GM19328 (cell line): ENCODE results near the gene RNASE2.
"Not testable (repeated sequence)": the region's sequence is repeated elsewhere in the genome, so short reads cannot be mapped to it uniquely, and the experiment has no call there.

Experiments used
- ATAC-seq: cut with Tn5 transposase; IDR thresholded peaks from one replicate; pipeline ENCODE4 v1.9.1; 2021; ENCODE audit warnings: mild to moderate bottlenecking, moderate library complexity; ENCODE audit not compliant: unreplicated experiment

Gene RNASE2

GRCh38 chr14:20954736-20955537 is at the start of gene RNASE2:
Gene RNASE2, plus strand, starts transcription at chr14:20955487. Its CDS starts 285 bp downstream, at chr14:20955772.
- ATAC-seq: not testable (repeated sequence)

GRCh38 chr14:20905676-20906075 is 49.6 kb upstream of the RNASE2 start:
- ATAC-seq: no peak

- no peak for ATAC-seq
Observed at GRCh38 chr14:20907214-20907613, 48.1 kb upstream of the RNASE2 start.

- ATAC-seq: not testable (repeated sequence)
Observed at GRCh38 chr14:20910822-20911221, 44.5 kb upstream of the RNASE2 start.

GRCh38 chr14:20919038-20919756 is 36.1 kb upstream of the RNASE2 start:
- not testable (repeated sequence) for ATAC-seq

- ATAC-seq: not testable (repeated sequence)
Observed at GRCh38 chr14:20923766-20924297, 31.5 kb upstream of the RNASE2 start.

GRCh38 chr14:20934148-20934762 is 21.0 kb upstream of the RNASE2 start:
- no peak for ATAC-seq

GRCh38 chr14:20935303-20935984 is 19.8 kb upstream of the RNASE2 start:
- no peak for ATAC-seq

GRCh38 chr14:20945146-20945545 is 10.1 kb upstream of the RNASE2 start:
- not testable (repeated sequence) for ATAC-seq

- not testable (repeated sequence) for ATAC-seq
Observed at GRCh38 chr14:20946707-20947106, 8.6 kb upstream of the RNASE2 start.

GRCh38 chr14:20955538-20955873 is 219 bp downstream of the RNASE2 start:
- not testable (repeated sequence) for ATAC-seq

- ATAC-seq: no peak
Observed at GRCh38 chr14:20956376-20956976, 1.2 kb downstream of the RNASE2 start.

GRCh38 chr14:20958946-20959345 is 3.7 kb downstream of the RNASE2 start:
- ATAC-seq: not testable (repeated sequence)

GRCh38 chr14:20969336-20969735 is 14.0 kb downstream of the RNASE2 start:
- ATAC-seq: no peak

- ATAC-seq: peak; percentile 9
Observed at GRCh38 chr14:20970647-20970982, 15.3 kb downstream of the RNASE2 start.

- peak; percentile 89 for ATAC-seq
Observed at GRCh38 chr14:20970983-20971704, 15.9 kb downstream of the RNASE2 start.

- peak; percentile 31 for ATAC-seq
Observed at GRCh38 chr14:20971705-20972021, 16.4 kb downstream of the RNASE2 start.

- ATAC-seq: no peak
Observed at GRCh38 chr14:20973501-20973900, 18.2 kb downstream of the RNASE2 start.

- no peak for ATAC-seq
Observed at GRCh38 chr14:20976291-20976690, 21.0 kb downstream of the RNASE2 start.

GRCh38 chr14:20978687-20979086 is 23.4 kb downstream of the RNASE2 start:
- no peak for ATAC-seq
